Spinal cord (tissue), 10 donors: ENCODE data around the gene ARHGEF11. TPM values are rescaled to one million over a fixed set of nuclear protein-coding genes. Genes with fewer than 3 reads are reported as not detected.

Source experiments
- DNase-seq, 6 donors: peaks; one replicate each; pipeline versions ENCODE4 v3.0.0 to v3.0.0-alpha.2; 2013 to 2015; ENCODE audit warnings: low spot score in 6 of 6, low read depth in 4 of 6
- H3K27ac ChIP-seq: one replicate; pipeline ENCODE4 v1.5.1; 2013; ENCODE audit warnings: low read depth, low read length, control low read depth
- H3K27me3 ChIP-seq: one replicate; pipeline ENCODE4 v1.6.1; 2013; ENCODE audit warnings: low read length; ENCODE audit not compliant: control insufficient read depth, insufficient read depth
- H3K36me3 ChIP-seq: one replicate; pipeline ENCODE4 v1.6.1; 2013; ENCODE audit warnings: low read length; ENCODE audit not compliant: control insufficient read depth, insufficient read depth
- H3K4me1 ChIP-seq: one replicate; pipeline ENCODE4 v1.6.1; 2013; ENCODE audit warnings: low read length; ENCODE audit not compliant: control insufficient read depth, insufficient read depth
- H3K4me3 ChIP-seq: one replicate; pipeline ENCODE4 v1.5.1; 2013; ENCODE audit warnings: low read depth, low read length, control low read depth
- H3K9me3 ChIP-seq: one replicate; pipeline ENCODE4 v1.6.1; 2013; ENCODE audit warnings: low read length; ENCODE audit not compliant: control insufficient read depth, insufficient read depth
- WGBS: methylation state at CpG from one replicate; pipeline ENCODE4 v1.1.5; 2013; ENCODE audit warnings: missing lambda C conversion rate; ENCODE audit not compliant: insufficient coverage; 5-methylcytosine and 5-hydroxymethylcytosine counted together
- polyA plus RNA-seq, 2 donors: library from polyadenylated mRNA; unstranded; fragments of 120-200 nt; gene quantifications; one replicate each; pipeline ENCODE4 v1.2.1, GENCODE V29; 2013; ENCODE audit not compliant: insufficient read length in 2 of 2
- total RNA-seq, 2 donors: library from RNA; depleted of rRNA in 1 of 2; stranded (reverse); fragments of 120-200 nt in 1 of 2; fragments of >200 nt in 1 of 2; gene quantifications; one replicate each; pipeline versions ENCODE4 v1.2.3 to v1.2.4, GENCODE V29; 2013 to 2014
- donor health status: healthy.

ARHGEF11 gene
- total and polyA plus RNA-seq, 4 donors: 38.6 to 60.1 (median 47.8) TPM

- Histone ChIP-seq H3K36me3 (peaks cover 2% of the 10 kb centered on the region), H3K4me3 (no peak overlapping the region), H3K27me3 (peaks cover 95% of the 10 kb centered on the region), H3K4me1 (peaks cover 35% of the 10 kb centered on the region), H3K27ac (no peak overlapping the region), H3K9me3 (no peaks in the 10 kb centered on the region)
- 28% methylated on average over 13 of the region's 22 CpGs for WGBS
- DNase-seq: no peak
Observed at GRCh38 chr1:156924478-156925153, 120.9 kb downstream of the ARHGEF11 start.

- peaks cover 2% of the 10 kb centered on the region for H3K36me3 ChIP-seq
- H3K4me1 ChIP-seq: peaks cover 35% of the 10 kb centered on the region
- no peak overlapping the region for H3K4me3 ChIP-seq
- no peak overlapping the region for H3K27ac ChIP-seq
- peaks cover 92% of the 10 kb centered on the region for H3K27me3 ChIP-seq
- peak in 2 of 6 donors; percentile 20 to 24 for DNase-seq
- 1% methylated on average over 42 of the region's 64 CpGs for WGBS
- H3K9me3 ChIP-seq: no peaks in the 10 kb centered on the region
Observed at GRCh38 chr1:156923670-156924477, 121.7 kb downstream of the ARHGEF11 start.

- 6% methylated on average over 8 of the region's 11 CpGs for WGBS
- DNase-seq: no peak
- Histone ChIP-seq H3K27ac (no peak overlapping the region), H3K9me3 (no peaks in the 10 kb centered on the region), H3K27me3 (peaks cover 92% of the 10 kb centered on the region), H3K4me3 (no peak overlapping the region), H3K36me3 (peaks cover 2% of the 10 kb centered on the region), H3K4me1 (peaks cover 35% of the 10 kb centered on the region)
Observed at GRCh38 chr1:156922986-156923669, 122.4 kb downstream of the ARHGEF11 start.

GRCh38 chr1:156921053-156921529 is 124.5 kb downstream of the ARHGEF11 start:
- 100% methylated on average over 1 of the region's 7 CpGs for WGBS
- H3K36me3 ChIP-seq: no peaks in the 10 kb centered on the region
- no peak overlapping the region for H3K27ac ChIP-seq

GRCh38 chr1:156920233-156921052 is 125.1 kb downstream of the ARHGEF11 start, which contains the start of gene LRRC71:
LRRC71 (plus strand) TSS chr1:156920632; CDS start chr1:156920804, 172 bp downstream.
- peak in 4 of 6 donors; percentile 51 to 84 (median 57) for DNase-seq
- WGBS: 2% methylated on average over 69 of the region's 71 CpGs
- Histone ChIP-seq H3K27ac (no peak within 1 kb of the TSS), H3K27me3 (peaks cover 75% of the 10 kb centered on the region), H3K36me3 (no peaks in the 10 kb centered on the region), H3K9me3 (peaks cover 1% of the 10 kb centered on the region), H3K4me1 (peaks cover 24% of the 10 kb centered on the region), H3K4me3 (peak within 1 kb of the TSS; percentile 29)

More at GRCh38 chr1:156921053-156921529, 124.5 kb downstream of the ARHGEF11 start:
- H3K4me1 ChIP-seq: peaks cover 24% of the 10 kb centered on the region
- DNase-seq: no peak
- H3K27me3 ChIP-seq: peaks cover 76% of the 10 kb centered on the region
- peaks cover 1% of the 10 kb centered on the region for H3K9me3 ChIP-seq
- H3K4me3 ChIP-seq: peak overlapping the region; percentile 29

- H3K27ac ChIP-seq: no peak overlapping the region
- no peaks in the 10 kb centered on the region for H3K36me3 ChIP-seq
- 86% methylated on average over 6 of the region's 9 CpGs for WGBS
- peaks cover 1% of the 10 kb centered on the region for H3K9me3 ChIP-seq
- H3K4me3 ChIP-seq: no peak overlapping the region
- no peak for DNase-seq
- H3K27me3 ChIP-seq: peaks cover 37% of the 10 kb centered on the region
- H3K4me1 ChIP-seq: peaks cover 17% of the 10 kb centered on the region
Observed at GRCh38 chr1:156914440-156914856, 131.1 kb downstream of the ARHGEF11 start.

- peaks cover 38% of the 10 kb centered on the region for H3K27me3 ChIP-seq
- H3K4me1 ChIP-seq: peaks cover 17% of the 10 kb centered on the region
- DNase-seq: no peak
- H3K36me3 ChIP-seq: no peaks in the 10 kb centered on the region
- H3K4me3 ChIP-seq: no peak overlapping the region
- 79% methylated on average over 10 of the region's 13 CpGs for WGBS
- H3K9me3 ChIP-seq: peaks cover 1% of the 10 kb centered on the region
- no peak overlapping the region for H3K27ac ChIP-seq
Observed at GRCh38 chr1:156913809-156914387, 131.6 kb downstream of the ARHGEF11 start.

- H3K4me3 ChIP-seq: no peak overlapping the region
- DNase-seq: no peak
- no peak overlapping the region for H3K27ac ChIP-seq
- 57% methylated on average over 22 of the region's 24 CpGs for WGBS
- H3K36me3 ChIP-seq: peaks cover 3% of the 10 kb centered on the region
- peaks cover 1% of the 10 kb centered on the region for H3K9me3 ChIP-seq
- peaks cover 39% of the 10 kb centered on the region for H3K27me3 ChIP-seq
- H3K4me1 ChIP-seq: peaks cover 20% of the 10 kb centered on the region
Observed at GRCh38 chr1:156912861-156913808, 132.4 kb downstream of the ARHGEF11 start.
